Measurements from ENCODE around the gene ZFHX2.

Gene ZFHX2

GRCh38 chr14:23557946-23558345 is 6.4 kb upstream of the ZFHX2 start:
- no peak overlapping the region for H3K27ac ChIP-seq (ENCODE audit: low read depth, low read length)
- H3K4me3 ChIP-seq (ENCODE audit: low read depth, low read length), result no peak overlapping the region
- H3K36me3 ChIP-seq (ENCODE audit: control insufficient read depth, insufficient read depth, low read length), result peaks cover 50% of the 10 kb centered on the region
- no peak overlapping the region for H3K9ac ChIP-seq (ENCODE audit: low read depth, low read length)
- H3K27me3 ChIP-seq (ENCODE audit: control insufficient read depth, insufficient read depth, low read length), result no peaks in the 10 kb centered on the region
- no peaks in the 10 kb centered on the region for H3K9me3 ChIP-seq (ENCODE audit: control insufficient read depth, insufficient read depth, low read length)
- H3K4me1 ChIP-seq (ENCODE audit: control insufficient read depth, insufficient read depth, low read length), result peaks cover 18% of the 10 kb centered on the region

- peaks cover 18% of the 10 kb centered on the region for H3K4me1 ChIP-seq (ENCODE audit: control insufficient read depth, insufficient read depth, low read length)
- H3K27ac ChIP-seq (ENCODE audit: low read depth, low read length), result no peak overlapping the region
- no peaks in the 10 kb centered on the region for H3K27me3 ChIP-seq (ENCODE audit: control insufficient read depth, insufficient read depth, low read length)
- no peak overlapping the region for H3K4me3 ChIP-seq (ENCODE audit: low read depth, low read length)
- H3K9ac ChIP-seq (ENCODE audit: low read depth, low read length), result no peak overlapping the region
- H3K9me3 ChIP-seq (ENCODE audit: control insufficient read depth, insufficient read depth, low read length), result no peaks in the 10 kb centered on the region
- peaks cover 48% of the 10 kb centered on the region for H3K36me3 ChIP-seq (ENCODE audit: control insufficient read depth, insufficient read depth, low read length)
Measured at GRCh38 chr14:23557521-23557920, 6.0 kb upstream of the ZFHX2 start.

- H3K36me3 ChIP-seq (ENCODE audit: control insufficient read depth, insufficient read depth, low read length), result peaks cover 42% of the 10 kb centered on the region
- no peaks in the 10 kb centered on the region for H3K9me3 ChIP-seq (ENCODE audit: control insufficient read depth, insufficient read depth, low read length)
- H3K27ac ChIP-seq (ENCODE audit: low read depth, low read length), result no peak overlapping the region
- peak overlapping the region; percentile 90; the same call in 1 of the 2 replicates for H3K9ac ChIP-seq (ENCODE audit: low read depth, low read length)
- H3K4me1 ChIP-seq (ENCODE audit: control insufficient read depth, insufficient read depth, low read length), result peaks cover 21% of the 10 kb centered on the region
- peak overlapping the region; percentile 93 for H3K4me3 ChIP-seq (ENCODE audit: low read depth, low read length)
- H3K27me3 ChIP-seq (ENCODE audit: control insufficient read depth, insufficient read depth, low read length), result no peaks in the 10 kb centered on the region
Measured at GRCh38 chr14:23556700-23557440, 5.3 kb upstream of the ZFHX2 start.

- peak within 1 kb of the TSS; percentile 93 for H3K4me3 ChIP-seq (ENCODE audit: low read depth, low read length)
- peak within 1 kb of the TSS; percentile 79 for H3K27ac ChIP-seq (ENCODE audit: low read depth, low read length)
- peak within 1 kb of the TSS; percentile 90 for H3K9ac ChIP-seq (ENCODE audit: low read depth, low read length)
- H3K36me3 ChIP-seq (ENCODE audit: control insufficient read depth, insufficient read depth, low read length), result peaks cover 34% of the 10 kb centered on the region
- H3K9me3 ChIP-seq (ENCODE audit: control insufficient read depth, insufficient read depth, low read length), result no peaks in the 10 kb centered on the region
- H3K27me3 ChIP-seq (ENCODE audit: control insufficient read depth, insufficient read depth, low read length), result no peaks in the 10 kb centered on the region
- H3K4me1 ChIP-seq (ENCODE audit: control insufficient read depth, insufficient read depth, low read length), result peaks cover 22% of the 10 kb centered on the region
Measured at GRCh38 chr14:23555882-23556699, 4.5 kb upstream of the ZFHX2 start, which contains the start of gene THTPA. Gene THTPA (plus strand): TSS chr14:23556271. CDS start chr14:23556758, 487 bp downstream.

- no peak overlapping the region for H3K27ac ChIP-seq (ENCODE audit: low read depth, low read length)
- peak overlapping the region; percentile 90; the same call in 1 of the 2 replicates for H3K9ac ChIP-seq (ENCODE audit: low read depth, low read length)
- H3K36me3 ChIP-seq (ENCODE audit: control insufficient read depth, insufficient read depth, low read length), result peaks cover 29% of the 10 kb centered on the region
- no peaks in the 10 kb centered on the region for H3K27me3 ChIP-seq (ENCODE audit: control insufficient read depth, insufficient read depth, low read length)
- peaks cover 22% of the 10 kb centered on the region for H3K4me1 ChIP-seq (ENCODE audit: control insufficient read depth, insufficient read depth, low read length)
- peak overlapping the region; percentile 93 for H3K4me3 ChIP-seq (ENCODE audit: low read depth, low read length)
- H3K9me3 ChIP-seq (ENCODE audit: control insufficient read depth, insufficient read depth, low read length), result no peaks in the 10 kb centered on the region
Measured at GRCh38 chr14:23555533-23555881, 3.9 kb upstream of the ZFHX2 start.

- Histone ChIP-seq H3K9ac (ENCODE audit: low read depth, low read length) (peak overlapping the region; percentile 83), H3K4me3 (ENCODE audit: low read depth, low read length) (peak overlapping the region; percentile 96), H3K9me3 (ENCODE audit: control insufficient read depth, insufficient read depth, low read length) (no peaks in the 10 kb centered on the region), H3K27me3 (ENCODE audit: control insufficient read depth, insufficient read depth, low read length) (no peaks in the 10 kb centered on the region), H3K36me3 (ENCODE audit: control insufficient read depth, insufficient read depth, low read length) (peaks cover 4% of the 10 kb centered on the region; the same call in 1 of the 2 replicates), H3K27ac (ENCODE audit: low read depth, low read length) (peak overlapping the region; percentile 87), H3K4me1 (ENCODE audit: control insufficient read depth, insufficient read depth, low read length) (peaks cover 52% of the 10 kb centered on the region)
Measured at GRCh38 chr14:23550812-23551265, 726 bp downstream of the ZFHX2 start.

- Histone ChIP-seq H3K4me1 (ENCODE audit: control insufficient read depth, insufficient read depth, low read length) (peaks cover 56% of the 10 kb centered on the region), H3K27me3 (ENCODE audit: control insufficient read depth, insufficient read depth, low read length) (no peaks in the 10 kb centered on the region), H3K4me3 (ENCODE audit: low read depth, low read length) (peak overlapping the region; percentile 96), H3K27ac (ENCODE audit: low read depth, low read length) (peak overlapping the region; percentile 87), H3K9me3 (ENCODE audit: control insufficient read depth, insufficient read depth, low read length) (no peaks in the 10 kb centered on the region), H3K36me3 (ENCODE audit: control insufficient read depth, insufficient read depth, low read length) (peaks cover 4% of the 10 kb centered on the region; the same call in 1 of the 2 replicates), H3K9ac (ENCODE audit: low read depth, low read length) (peak overlapping the region; percentile 83; the same call in 1 of the 2 replicates)
Measured at GRCh38 chr14:23550131-23550811, 1.3 kb downstream of the ZFHX2 start.

- peaks cover 5% of the 10 kb centered on the region; the same call in 1 of the 2 replicates for H3K36me3 ChIP-seq (ENCODE audit: control insufficient read depth, insufficient read depth, low read length)
- peak overlapping the region; percentile 28 for H3K9ac ChIP-seq (ENCODE audit: low read depth, low read length)
- no peaks in the 10 kb centered on the region for H3K27me3 ChIP-seq (ENCODE audit: control insufficient read depth, insufficient read depth, low read length)
- no peaks in the 10 kb centered on the region for H3K9me3 ChIP-seq (ENCODE audit: control insufficient read depth, insufficient read depth, low read length)
- H3K27ac ChIP-seq (ENCODE audit: low read depth, low read length), result peak overlapping the region; percentile 92
- peak overlapping the region; percentile 96 for H3K4me3 ChIP-seq (ENCODE audit: low read depth, low read length)
- peaks cover 66% of the 10 kb centered on the region for H3K4me1 ChIP-seq (ENCODE audit: control insufficient read depth, insufficient read depth, low read length)
Measured at GRCh38 chr14:23548351-23549318, 2.9 kb downstream of the ZFHX2 start.

GRCh38 chr14:23547924-23548323 is 3.6 kb downstream of the ZFHX2 start:
- H3K9ac ChIP-seq (ENCODE audit: low read depth, low read length), result peak overlapping the region; percentile 28; the same call in 1 of the 2 replicates

More at GRCh38 chr14:23547924-23548323, 3.6 kb downstream of the ZFHX2 start:
- Histone ChIP-seq H3K4me1 (ENCODE audit: control insufficient read depth, insufficient read depth, low read length) (peaks cover 66% of the 10 kb centered on the region), H3K27ac (ENCODE audit: low read depth, low read length) (peak overlapping the region; percentile 92), H3K4me3 (ENCODE audit: low read depth, low read length) (peak overlapping the region; percentile 96; the same call in 1 of the 2 replicates), H3K36me3 (ENCODE audit: control insufficient read depth, insufficient read depth, low read length) (peaks cover 12% of the 10 kb centered on the region), H3K9me3 (ENCODE audit: control insufficient read depth, insufficient read depth, low read length) (no peaks in the 10 kb centered on the region), H3K27me3 (ENCODE audit: control insufficient read depth, insufficient read depth, low read length) (no peaks in the 10 kb centered on the region)
